Ascending aorta (tissue), 2 donors: ENCODE results near the gene C15orf61. TPM values are rescaled to one million over a fixed set of nuclear protein-coding genes. Genes with fewer than 3 reads are reported as not detected.
A peak's percentile ranks its signal among the peaks of the same experiment; 100 is the strongest.

Experiments used
- DNase-seq, 2 donors: peaks; one replicate each; pipeline ENCODE4 v3.0.0-alpha.2; 2019; ENCODE audit warnings: low spot score in 2 of 2
- H3K27ac ChIP-seq, 2 donors: fragments of 200-600 bp; sonication (generic); one replicate each; pipeline ENCODE4 v1.5.1; 2016 to 2017; ENCODE audit warnings: mild to moderate bottlenecking in 1 of 2
- H3K27me3 ChIP-seq: fragments of 200-600 bp; sonication (generic); one replicate; pipeline ENCODE4 v1.5.1; 2017
- H3K36me3 ChIP-seq, 2 donors: fragments of 200-600 bp; sonication (generic); one replicate each; pipeline ENCODE4 v1.5.1; 2016
- H3K4me1 ChIP-seq, 2 donors: fragments of 200-600 bp; sonication (generic); one replicate each; pipeline ENCODE4 v1.5.1; 2016 to 2017; ENCODE audit warnings: mild to moderate bottlenecking in 1 of 2
- H3K4me3 ChIP-seq, 2 donors: fragments of 200-600 bp; sonication (generic); one replicate each; pipeline ENCODE4 v1.5.1; 2016 to 2017; ENCODE audit warnings: mild to moderate bottlenecking in 1 of 2
- H3K9me3 ChIP-seq, 2 donors: fragments of 200-600 bp; sonication (generic); one replicate each; pipeline ENCODE4 v1.5.1; 2016
- CTCF ChIP-seq, 3 experiments: fragments of 200-600 bp in 2 of 3; fragments of 450-650 bp in 1 of 3; sonication (generic) in 2 of 3; IDR thresholded peaks; one replicate each; pipeline ENCODE4 v1.5.1; 2016 to 2019; ENCODE audit warnings: antibody characterized with exemption in 3 of 3, mild to moderate bottlenecking in 1 of 3, moderate library complexity in 1 of 3
- intact Hi-C: fragments of 100-400 bp; cut with DNase I; formaldehyde crosslinking; loops from one replicate; pipeline ENCODE4 v1.15.1; 2023
- total RNA-seq: library from RNA; depleted of rRNA; stranded (reverse); fragments of >200 nt; gene quantifications from one replicate; pipeline ENCODE4 v1.1.0, GENCODE V29; 2016

Gene C15orf61
- total RNA-seq, 1 donor from 2014 or later = 2.3 TPM

DNA sequence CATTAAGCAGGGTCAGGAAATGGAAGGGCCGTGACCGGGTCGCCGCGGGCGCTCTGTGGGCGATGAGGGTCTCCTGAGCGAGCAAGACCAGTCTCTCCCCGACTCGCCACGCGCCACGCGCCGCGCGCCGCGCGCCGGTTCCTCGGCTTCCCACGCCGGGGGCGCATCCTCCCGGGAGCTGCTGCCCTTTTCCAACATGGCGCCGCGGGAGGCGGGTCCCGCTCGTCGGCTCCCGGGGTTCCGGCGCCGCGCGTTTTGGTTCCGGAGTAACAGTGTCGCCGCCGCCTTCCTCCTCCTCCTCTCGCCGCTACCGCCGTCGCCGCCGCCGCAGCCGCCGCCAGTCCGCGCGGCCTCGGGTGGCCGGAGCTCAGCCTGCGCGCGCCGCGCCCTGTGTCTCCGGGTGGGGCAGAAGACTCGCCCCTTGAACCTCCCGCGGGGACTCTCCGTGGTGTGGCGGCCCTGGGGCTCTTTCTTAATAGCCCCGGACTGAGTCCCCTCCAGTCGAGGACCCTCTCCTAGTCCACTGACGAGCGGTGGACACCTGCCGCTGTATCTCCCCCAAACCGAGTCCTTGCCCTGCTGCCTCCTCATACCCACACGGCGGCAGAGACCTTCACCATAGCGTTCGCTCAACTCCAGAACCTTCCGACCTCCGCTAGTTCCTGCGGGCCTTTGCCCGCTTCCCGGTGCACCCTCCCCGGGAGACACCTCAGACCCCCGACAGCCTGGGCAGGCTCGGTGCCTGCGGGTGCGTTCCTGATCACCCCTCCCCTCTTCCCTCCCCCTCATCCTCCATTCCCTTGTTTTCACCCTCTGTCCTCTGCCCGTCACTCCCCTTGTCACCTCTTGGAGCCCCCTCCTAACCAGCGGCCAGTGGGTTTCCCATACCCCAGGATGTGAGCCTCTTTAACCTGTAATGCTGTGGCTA lies 21.8 kb downstream of the C15orf61 start, which contains the start of gene MAP2K5:
TSS of gene MAP2K5 (plus strand) at position 284 of the 928 bp plus-strand sequence. CDS start at position 917, 633 bp downstream.
- Histone ChIP-seq H3K4me3 (peak within 1 kb of the TSS; percentile 96), H3K27me3 (no peaks in the 10 kb centered on the region), H3K36me3 (no peaks in the 10 kb centered on the region), H3K4me1 (peaks cover 0 to 9% of the 10 kb centered on the region in 2 donors), H3K27ac (peak within 1 kb of the TSS; percentile 81 to 84), H3K9me3 (no peaks in the 10 kb centered on the region)
- no peak for TF ChIP-seq CTCF (IDR thresholded peaks at IDR 0.05)
- DNase-seq = peak; percentile 46 to 93
- intact Hi-C loops = loop anchor here (1.0 to 5.0 kb wide), 2 partner anchors 21 to 685 kb away; partner anchors contain the start of genes C15orf61 and CLN6

DNA sequence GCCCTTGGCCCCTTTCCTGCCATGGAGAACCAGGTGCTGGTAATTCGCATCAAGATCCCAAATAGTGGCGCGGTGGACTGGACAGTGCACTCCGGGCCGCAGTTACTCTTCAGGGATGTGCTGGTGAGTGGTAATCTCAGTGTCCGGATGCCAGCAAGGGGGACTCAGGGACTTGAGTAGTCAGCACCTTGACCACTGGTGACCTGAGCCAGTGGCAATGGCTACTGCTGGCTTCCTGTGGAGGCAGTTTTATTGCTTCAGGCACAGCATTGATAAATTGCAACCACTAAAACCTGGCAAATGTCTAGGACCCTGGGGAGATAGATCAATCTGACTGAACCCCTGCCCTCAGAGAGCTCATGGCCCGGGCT lies 22.4 kb downstream of the C15orf61 start:
- H3K36me3 ChIP-seq = no peaks in the 10 kb centered on the region
- no peaks in the 10 kb centered on the region for H3K9me3 ChIP-seq
- peaks cover 0 to 10% of the 10 kb centered on the region in 2 donors for H3K4me1 ChIP-seq
- DNase-seq = no peak
- no peaks in the 10 kb centered on the region for H3K27me3 ChIP-seq
- peak overlapping the region; percentile 96 for H3K4me3 ChIP-seq
- no peak for TF ChIP-seq CTCF (IDR thresholded peaks at IDR 0.05)
- intact Hi-C loops = loop anchor here (5.0 kb wide), 1 partner anchor 684 kb away; the partner anchor contains the start of gene CLN6
- peak overlapping the region; percentile 81 to 84 for H3K27ac ChIP-seq

- no peak for TF ChIP-seq CTCF (IDR thresholded peaks at IDR 0.05)
- intact Hi-C loops = loop anchor here (5.0 kb wide), 1 partner anchor 683 kb away; the partner anchor contains the start of gene CLN6
- H3K9me3 ChIP-seq = no peaks in the 10 kb centered on the region
- H3K27ac ChIP-seq = no peak overlapping the region
- H3K4me3 ChIP-seq = no peak overlapping the region
- no peaks in the 10 kb centered on the region for H3K36me3 ChIP-seq
- no peaks in the 10 kb centered on the region for H3K27me3 ChIP-seq
- peaks cover 0 to 15% of the 10 kb centered on the region in 2 donors for H3K4me1 ChIP-seq
- DNase-seq = no peak
These were observed 23.5 kb downstream of the C15orf61 start for GRCh38 chr15:67544475-67544874.

- DNase-seq = no peak
- H3K9me3 ChIP-seq = no peaks in the 10 kb centered on the region
- no peak for TF ChIP-seq CTCF (IDR thresholded peaks at IDR 0.05)
- intact Hi-C loops = no loop called here
- H3K36me3 ChIP-seq = peaks cover 0 to 5% of the 10 kb centered on the region in 2 donors
- H3K4me1 ChIP-seq = peaks cover 0 to 15% of the 10 kb centered on the region in 2 donors
- no peak overlapping the region for H3K27ac ChIP-seq
- no peaks in the 10 kb centered on the region for H3K27me3 ChIP-seq
- no peak overlapping the region for H3K4me3 ChIP-seq
These were observed 24.9 kb downstream of the C15orf61 start for GRCh38 chr15:67545864-67546263.

GRCh38 chr15:67547064-67547463 lies 26.1 kb downstream of the C15orf61 start:
- H3K4me3 ChIP-seq = no peak overlapping the region
- intact Hi-C loops = no loop called here
- peaks cover 0 to 15% of the 10 kb centered on the region in 2 donors for H3K4me1 ChIP-seq
- DNase-seq = no peak
- TF ChIP-seq CTCF (IDR thresholded peaks at IDR 0.05) = no peak
- H3K9me3 ChIP-seq = no peaks in the 10 kb centered on the region
- H3K36me3 ChIP-seq = peaks cover 4 to 11% of the 10 kb centered on the region in 2 donors
- H3K27ac ChIP-seq = no peak overlapping the region
- H3K27me3 ChIP-seq = no peaks in the 10 kb centered on the region
